Raji (cell line): ENCODE results near the gene TMEM179B.

Source experiments
- POLR2A ChIP-seq: IDR thresholded peaks from 2 replicates; pipeline ENCODE4 v1.6.1; 2011; ENCODE audit warnings: low read depth, low read length, control low read depth; ENCODE audit not compliant: insufficient read depth

TMEM179B gene

GRCh38 chr11:62805961-62806441 lies 18.8 kb downstream of the TMEM179B start:
- no peak for TF ChIP-seq POLR2A

GRCh38 chr11:62806611-62807121 lies 19.5 kb downstream of the TMEM179B start:
- TF ChIP-seq POLR2A, result no peak

- TF ChIP-seq POLR2A, result no peak
Measured at GRCh38 chr11:62810748-62811147, 23.5 kb downstream of the TMEM179B start.

- TF ChIP-seq POLR2A, result no peak
Measured at GRCh38 chr11:62811659-62812058, 24.5 kb downstream of the TMEM179B start.

GRCh38 chr11:62816557-62816956 lies 29.4 kb downstream of the TMEM179B start:
- no peak for TF ChIP-seq POLR2A

- no peak for TF ChIP-seq POLR2A
Measured at GRCh38 chr11:62817129-62817528, 29.9 kb downstream of the TMEM179B start.

- no peak for TF ChIP-seq POLR2A
Measured at GRCh38 chr11:62823677-62824076, 36.5 kb downstream of the TMEM179B start.

GRCh38 chr11:62830904-62831519 lies 43.8 kb downstream of the TMEM179B start:
- no peak for TF ChIP-seq POLR2A

- TF ChIP-seq POLR2A, result peak; percentile 52
Measured at GRCh38 chr11:62831520-62832335, 44.5 kb downstream of the TMEM179B start, which contains the start of gene STX5. TSS of gene STX5 (minus strand) at chr11:62832051. CDS start at chr11:62831243, 808 bp downstream.

- TF ChIP-seq POLR2A, result no peak
Measured at GRCh38 chr11:62832336-62833234, 45.4 kb downstream of the TMEM179B start, which contains the start of gene TEX54. TSS of gene TEX54 (minus strand) at chr11:62832841.

- TF ChIP-seq POLR2A, result no peak
Measured at GRCh38 chr11:62835336-62835735, 48.1 kb downstream of the TMEM179B start.

- peak; percentile 98 for TF ChIP-seq POLR2A
Measured at GRCh38 chr11:62839050-62839945, 52.1 kb downstream of the TMEM179B start, which contains the start of gene WDR74. TSS of gene WDR74 (minus strand) at chr11:62839590. CDS start at chr11:62839570, 20 bp downstream.
